Omental fat pad (tissue), 4 donors: ENCODE measurements around the gene PKN1. TPM values are rescaled to one million over a fixed set of nuclear protein-coding genes. Genes with fewer than 3 reads are reported as not detected.
"Not testable (repeated sequence)": the region's sequence is repeated elsewhere in the genome, so short reads cannot be mapped to it uniquely, and the experiment has no call there.

Experiments
- ATAC-seq: fragments of 150-250 bp; one replicate; pipeline ENCODE4 v1.9.1; 2016; ENCODE audit warnings: mild to moderate bottlenecking, moderate library complexity; ENCODE audit not compliant: low FRiP score
- DNase-seq: peaks from one replicate; pipeline ENCODE4 v3.0.0-alpha.2; 2019; ENCODE audit warnings: low spot score
- CTCF ChIP-seq, 3 donors: fragments of 450-650 bp; IDR thresholded peaks; one replicate each; pipeline ENCODE4 v1.5.1; 2016 to 2017; ENCODE audit warnings: antibody characterized with exemption in 3 of 3, mild to moderate bottlenecking in 3 of 3, moderate library complexity in 2 of 3
- total RNA-seq, 4 donors: library from RNA; depleted of rRNA; stranded (reverse); fragments of >200 nt; gene quantifications; one replicate each; pipeline ENCODE4 v1.1.0, GENCODE V29; 2016

The PKN1 gene
- total RNA-seq, 4 donors from 2014 or later = 47.3 to 104 (median 85.0) TPM

GRCh38 chr19:14402332-14403144 lies 30.6 kb upstream of the PKN1 start:
- no peak for DNase-seq
- TF ChIP-seq CTCF (IDR thresholded peaks at IDR 0.05) = no peak
- peak; percentile 62 for ATAC-seq

GRCh38 chr19:14403145-14403930 lies 29.8 kb upstream of the PKN1 start:
- not testable (repeated sequence) for DNase-seq, ATAC-seq

GRCh38 chr19:14404312-14404711 lies 28.8 kb upstream of the PKN1 start:
- DNase-seq = no peak
- TF ChIP-seq CTCF (IDR thresholded peaks at IDR 0.05) = no peak
- no peak for ATAC-seq

- no peak for ATAC-seq
- no peak for TF ChIP-seq CTCF (IDR thresholded peaks at IDR 0.05)
- no peak for DNase-seq
Observed at GRCh38 chr19:14405380-14405757, 27.7 kb upstream of the PKN1 start.

GRCh38 chr19:14405758-14406644 lies 27.1 kb upstream of the PKN1 start:
- ATAC-seq = peak; percentile 71
- DNase-seq = peak; percentile 53
- TF ChIP-seq CTCF (IDR thresholded peaks at IDR 0.05) = peak in 1 of 3 donors; percentile 82

- DNase-seq = no peak
- no peak for ATAC-seq
- TF ChIP-seq CTCF (IDR thresholded peaks at IDR 0.05) = no peak
Observed at GRCh38 chr19:14406645-14407401, 26.3 kb upstream of the PKN1 start.
